ENCODE data around the gene LRRC27. TPM values are rescaled to one million over a fixed set of nuclear protein-coding genes. Genes with fewer than 3 reads are reported as not detected.

The LRRC27 gene
- total RNA-seq, 1 experiment from 2014 or later, result 5.6 TPM

DNA sequence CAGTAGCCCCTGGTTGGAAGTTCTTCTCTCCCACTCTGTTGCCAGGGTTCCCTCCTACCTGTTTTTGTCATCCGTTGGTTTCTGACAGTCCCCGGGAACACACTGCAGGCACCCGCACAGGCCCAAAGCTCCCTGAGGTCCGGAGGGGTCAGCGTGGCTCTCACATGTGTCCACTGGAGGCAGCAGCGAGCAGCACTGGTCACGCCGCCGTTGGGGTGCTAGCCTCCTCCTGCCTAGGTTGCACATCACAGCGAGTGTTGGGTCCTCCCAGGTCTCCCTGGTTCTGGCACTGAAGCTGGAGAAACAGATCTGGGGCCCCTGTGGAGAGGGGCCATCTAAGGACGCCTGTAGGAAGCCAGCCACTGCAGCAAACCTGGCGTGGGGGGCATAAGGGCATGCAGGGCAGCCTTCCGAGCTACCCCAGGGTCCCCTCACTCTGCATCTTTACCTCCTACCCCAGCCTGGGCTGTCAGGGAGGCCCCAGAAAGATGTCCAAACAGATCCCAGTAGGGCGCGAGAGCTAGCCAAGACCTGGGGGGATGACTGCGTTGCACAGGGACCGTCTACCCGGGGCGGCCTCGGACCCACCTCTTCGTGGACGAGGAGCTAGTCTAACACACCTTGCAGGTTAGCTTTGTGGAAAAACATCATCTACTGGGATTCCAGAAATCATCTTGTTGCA is 28.9 kb downstream of the LRRC27 start:
- BruUV-seq (replicated peaks), result no TSS peak
- Histone ChIP-seq H3K9ac (ENCODE audit: low read length) (no peak overlapping the region), H3K9me2 (replicated peaks; ENCODE audit: low read length) (no peaks in the 10 kb centered on the region), H4K20me1 (ENCODE audit: low read length) (no peaks in the 10 kb centered on the region), H3K9me3 (ENCODE audit: low read length) (no peaks in the 10 kb centered on the region), H3K4me3 (ENCODE audit: low read length) (no peak overlapping the region), H3K36me3 (ENCODE audit: low read depth, low read length) (no peaks in the 10 kb centered on the region), H2AFZ (ENCODE audit: low read length) (no peak overlapping the region), H3K4me1 (ENCODE audit: insufficient read depth, low read length) (no peaks in the 10 kb centered on the region), H3K79me2 (ENCODE audit: low read length) (no peaks in the 10 kb centered on the region), H3F3A (ENCODE audit: low read length, unreplicated experiment) (no peaks in the 10 kb centered on the region), H3K27ac (ENCODE audit: low read length) (no peak overlapping the region), H3K27me3 (ENCODE audit: low read length) (no peaks in the 10 kb centered on the region), H3K4me2 (ENCODE audit: low read length) (no peak overlapping the region)
- no peak for DNase-seq
- CTCF ChIA-PET, result no interaction called here
- intact Hi-C loops (cut with micrococcal nuclease), result no loop called here
- POLR2A ChIA-PET (ENCODE audit: unreplicated experiment), result interaction anchor here (0.6 kb wide), 1 partner anchor 190 kb away, joined by 3 read pairs; no protein-coding TSS in a partner anchor
- ATAC-seq, result no peak; the same call in 1 of the 2 replicates
- TF ChIP-seq EZH2phosphoT487 (IDR thresholded peaks at IDR 0.05; ENCODE audit: borderline replicate concordance, low read length), result no peak
- TF ChIP-seq, protein P1, sequence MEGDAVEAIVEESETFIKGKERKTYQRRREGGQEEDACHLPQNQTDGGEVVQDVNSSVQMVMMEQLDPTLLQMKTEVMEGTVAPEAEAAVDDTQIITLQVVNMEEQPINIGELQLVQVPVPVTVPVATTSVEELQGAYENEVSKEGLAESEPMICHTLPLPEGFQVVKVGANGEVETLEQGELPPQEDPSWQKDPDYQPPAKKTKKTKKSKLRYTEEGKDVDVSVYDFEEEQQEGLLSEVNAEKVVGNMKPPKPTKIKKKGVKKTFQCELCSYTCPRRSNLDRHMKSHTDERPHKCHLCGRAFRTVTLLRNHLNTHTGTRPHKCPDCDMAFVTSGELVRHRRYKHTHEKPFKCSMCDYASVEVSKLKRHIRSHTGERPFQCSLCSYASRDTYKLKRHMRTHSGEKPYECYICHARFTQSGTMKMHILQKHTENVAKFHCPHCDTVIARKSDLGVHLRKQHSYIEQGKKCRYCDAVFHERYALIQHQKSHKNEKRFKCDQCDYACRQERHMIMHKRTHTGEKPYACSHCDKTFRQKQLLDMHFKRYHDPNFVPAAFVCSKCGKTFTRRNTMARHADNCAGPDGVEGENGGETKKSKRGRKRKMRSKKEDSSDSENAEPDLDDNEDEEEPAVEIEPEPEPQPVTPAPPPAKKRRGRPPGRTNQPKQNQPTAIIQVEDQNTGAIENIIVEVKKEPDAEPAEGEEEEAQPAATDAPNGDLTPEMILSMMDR (conservative IDR thresholded peaks at IDR 0.05; ENCODE audit: low read depth, low read length), result peak; percentile 65

DNA sequence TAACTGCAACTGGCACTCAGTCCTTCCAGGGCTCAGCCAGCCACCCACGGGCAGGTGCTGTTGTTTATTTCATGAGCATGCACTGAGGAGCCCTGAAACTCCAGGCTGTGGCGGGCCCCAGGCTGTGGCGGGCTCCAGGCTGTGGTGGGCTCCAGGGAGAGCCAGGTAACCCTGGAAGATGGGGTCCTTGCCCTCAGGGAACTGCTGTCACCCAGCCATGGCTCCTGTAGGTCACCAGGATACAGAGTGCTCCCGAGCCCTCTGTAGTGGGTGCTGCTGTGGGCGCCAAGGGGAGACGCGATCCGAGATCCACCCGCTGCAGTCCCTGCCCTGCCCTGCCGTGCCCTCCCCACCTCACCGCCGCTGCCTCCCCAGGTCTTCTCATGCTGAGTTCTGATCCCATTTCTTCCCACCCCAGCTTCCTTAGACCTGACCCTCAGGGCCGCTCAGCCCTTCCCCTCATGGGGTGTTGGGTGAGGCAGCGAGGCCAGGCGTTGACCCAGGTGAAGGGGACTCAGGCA is 29.6 kb downstream of the LRRC27 start:
- no TSS peak for BruUV-seq (replicated peaks)
- Histone ChIP-seq H3K36me3 (ENCODE audit: low read depth, low read length) (no peaks in the 10 kb centered on the region), H3K4me2 (ENCODE audit: low read length) (no peak overlapping the region), H3K9me3 (ENCODE audit: low read length) (no peaks in the 10 kb centered on the region), H3F3A (ENCODE audit: low read length, unreplicated experiment) (no peaks in the 10 kb centered on the region), H3K4me3 (ENCODE audit: low read length) (no peak overlapping the region), H3K27me3 (ENCODE audit: low read length) (no peaks in the 10 kb centered on the region), H3K79me2 (ENCODE audit: low read length) (no peaks in the 10 kb centered on the region), H3K27ac (ENCODE audit: low read length) (no peak overlapping the region), H3K4me1 (ENCODE audit: insufficient read depth, low read length) (no peaks in the 10 kb centered on the region), H4K20me1 (ENCODE audit: low read length) (no peaks in the 10 kb centered on the region), H3K9me2 (replicated peaks; ENCODE audit: low read length) (no peaks in the 10 kb centered on the region), H3K9ac (ENCODE audit: low read length) (no peak overlapping the region), H2AFZ (ENCODE audit: low read length) (no peak overlapping the region)
- ATAC-seq (no peak), DNase-seq (no peak)
- intact Hi-C loops (cut with micrococcal nuclease), result no loop called here
- POLR2A ChIA-PET (ENCODE audit: unreplicated experiment), result no interaction called here
- CTCF ChIA-PET, result no interaction called here
- no peak for TF ChIP-seq EZH2phosphoT487 (IDR thresholded peaks at IDR 0.05; ENCODE audit: borderline replicate concordance, low read length)
- no peak for TF ChIP-seq EZH2 (IDR thresholded peaks at IDR 0.05; ENCODE audit: low read length, unreplicated experiment)
- TF ChIP-seq, protein P1 (conservative IDR thresholded peaks at IDR 0.05; ENCODE audit: low read depth, low read length), result no peak

DNA sequence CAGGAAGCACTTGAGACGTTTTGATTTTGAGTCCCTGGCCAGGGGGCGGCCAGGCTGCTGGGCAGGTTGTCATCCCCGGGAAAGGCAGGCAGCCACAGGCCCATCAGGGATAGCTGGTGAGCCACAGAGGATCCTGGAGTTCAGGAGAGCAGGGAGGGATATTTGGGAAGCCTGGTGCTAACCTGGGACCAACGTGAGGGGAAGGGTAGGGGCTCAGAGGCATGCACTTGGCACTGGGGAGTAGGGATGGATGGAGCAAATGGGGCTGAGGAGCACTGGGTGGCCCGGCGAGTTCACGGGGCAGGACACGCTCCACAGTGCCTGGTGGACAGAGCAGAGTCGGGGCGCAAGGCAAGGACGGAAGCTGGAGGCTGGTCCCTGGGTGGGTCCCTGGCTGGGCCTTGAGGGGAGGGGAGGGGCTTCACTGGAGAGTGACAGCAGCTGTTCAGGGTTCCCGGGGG is 30.2 kb downstream of the LRRC27 start:
- Histone ChIP-seq H3K4me3 (ENCODE audit: low read length) (no peak overlapping the region), H3K9me2 (replicated peaks; ENCODE audit: low read length) (no peaks in the 10 kb centered on the region), H3F3A (ENCODE audit: low read length, unreplicated experiment) (no peaks in the 10 kb centered on the region), H3K36me3 (ENCODE audit: low read depth, low read length) (no peaks in the 10 kb centered on the region), H3K4me1 (ENCODE audit: insufficient read depth, low read length) (no peaks in the 10 kb centered on the region), H3K4me2 (ENCODE audit: low read length) (no peak overlapping the region), H3K27ac (ENCODE audit: low read length) (no peak overlapping the region), H3K79me2 (ENCODE audit: low read length) (no peaks in the 10 kb centered on the region), H3K9ac (ENCODE audit: low read length) (no peak overlapping the region), H3K27me3 (ENCODE audit: low read length) (no peaks in the 10 kb centered on the region), H4K20me1 (ENCODE audit: low read length) (no peaks in the 10 kb centered on the region), H3K9me3 (ENCODE audit: low read length) (no peaks in the 10 kb centered on the region), H2AFZ (ENCODE audit: low read length) (no peak overlapping the region)
- CTCF ChIA-PET, result no interaction called here
- intact Hi-C loops (cut with micrococcal nuclease), result no loop called here
- ATAC-seq (no peak), DNase-seq (no peak)
- POLR2A ChIA-PET (ENCODE audit: unreplicated experiment), result no interaction called here
- no peak for TF ChIP-seq EZH2 (IDR thresholded peaks at IDR 0.05; ENCODE audit: low read length, unreplicated experiment)
- TF ChIP-seq EZH2phosphoT487 (IDR thresholded peaks at IDR 0.05; ENCODE audit: borderline replicate concordance, low read length), result no peak
- TF ChIP-seq, protein P1 (conservative IDR thresholded peaks at IDR 0.05; ENCODE audit: low read depth, low read length), result no peak
- BruUV-seq (replicated peaks), result no TSS peak
